Activated naive CD4-positive, alpha-beta T cell treated with anti-CD3 and anti-CD28 coated beads, Interleukin-2, amount 50 U/mL, for 72 hours (primary cell): ENCODE data around the gene SLMAP. TPM values are rescaled to one million over a fixed set of nuclear protein-coding genes. Genes with fewer than 3 reads are reported as not detected.

ENCODE experiments used
- ATAC-seq, 2 donors: fragments of 150-1000 bp; cut with Tn5 transposase; 2 replicates each; pipeline ENCODE4 v1.10.0; 2021; ENCODE audit warnings: mild to moderate bottlenecking in 2 of 2, moderate library complexity in 2 of 2
- DNase-seq, 2 donors: peaks; one replicate each; pipeline ENCODE4 v3.0.0; 2021 to 2022; ENCODE audit warnings: low spot score in 2 of 2
- H3K27ac Mint-ChIP-seq, 2 donors: one replicate each; pipeline ENCODE4 v1.8.0; 2022; ENCODE audit warnings: mild to moderate bottlenecking in 2 of 2, mixed read lengths in 2 of 2
- H3K36me3 Mint-ChIP-seq, 2 donors: one replicate each; pipeline ENCODE4 v1.8.0; 2022; ENCODE audit warnings: mixed read lengths in 2 of 2
- H3K9me3 Mint-ChIP-seq, 2 donors: one replicate each; pipeline ENCODE4 v1.8.0; 2022; ENCODE audit warnings: mixed read lengths in 2 of 2
- total RNA-seq, 2 donors: library from RNA; stranded (reverse); gene quantifications; one replicate each; pipeline ENCODE4 v1.2.3, GENCODE V29; 2022

SLMAP gene
- total RNA-seq, 2 donors from 2014 or later = 44.1 to 44.8 TPM

DNA sequence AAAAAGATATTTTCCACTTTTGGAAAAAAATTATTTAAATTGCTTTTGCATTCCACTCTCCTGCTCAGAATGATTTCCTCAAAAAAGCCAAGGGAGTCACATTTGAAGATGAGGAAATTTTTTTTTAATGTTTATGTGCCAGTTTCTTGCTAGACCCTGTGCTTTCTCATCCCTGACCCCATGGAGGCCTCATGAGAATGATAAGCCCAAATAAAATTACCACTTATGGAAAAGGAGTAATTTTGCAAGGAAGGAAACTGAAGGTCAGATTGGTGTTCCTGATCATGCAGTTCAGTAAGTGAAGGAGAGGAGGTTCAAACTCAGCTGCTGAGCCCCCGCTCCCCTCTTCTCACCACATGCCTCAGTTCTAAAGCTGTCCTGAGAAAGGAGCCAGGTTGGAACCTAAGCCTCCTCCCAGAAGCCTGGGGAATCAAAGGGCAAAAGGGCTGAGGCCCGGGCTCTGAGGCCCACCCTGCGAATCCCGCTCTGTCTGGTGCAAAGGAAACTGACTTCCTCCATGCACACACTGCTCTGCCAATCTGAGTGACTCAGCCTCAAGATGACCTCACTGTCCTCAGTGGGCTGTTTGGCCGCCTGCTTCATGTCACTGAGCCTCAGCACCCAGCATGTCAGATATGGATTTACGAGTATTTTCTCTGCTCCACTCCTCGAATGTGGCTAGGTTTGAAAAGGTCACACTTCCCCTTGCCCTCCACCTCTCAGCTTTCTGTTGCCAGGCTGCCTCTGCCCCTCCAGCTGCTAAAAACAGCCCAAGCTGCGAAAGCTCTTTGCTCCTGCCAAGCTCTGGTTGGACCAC is 195.2 kb downstream of the SLMAP start:
- Mint-ChIP-seq H3K27ac (no peak overlapping the region), H3K9me3 (no peaks in the 10 kb centered on the region), H3K36me3 (no peaks in the 10 kb centered on the region)
- DNase-seq (no peak), ATAC-seq (peak in 1 of 2 donors; percentile 62)

DNA sequence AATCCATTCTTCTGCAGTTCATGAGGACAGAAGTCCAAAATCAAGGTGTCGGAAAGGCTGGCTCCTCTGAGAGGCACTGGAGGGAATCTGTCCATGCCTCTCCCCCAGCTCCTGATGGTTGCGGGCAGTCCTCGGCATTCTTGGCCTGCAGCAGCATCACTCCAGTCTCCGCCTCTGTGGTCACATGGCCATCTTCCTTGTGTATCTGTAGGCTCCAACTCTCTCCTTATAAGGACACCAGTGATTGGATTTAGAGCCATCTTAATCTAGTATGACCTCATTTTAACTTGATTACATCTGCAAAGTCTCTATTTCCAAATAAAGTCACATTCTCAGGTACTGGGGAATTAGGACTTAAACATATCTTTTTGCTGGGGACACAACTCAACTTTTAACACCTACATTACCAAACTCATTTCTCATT is 196.1 kb downstream of the SLMAP start:
- no peak overlapping the region for H3K27ac Mint-ChIP-seq
- H3K9me3 Mint-ChIP-seq = no peaks in the 10 kb centered on the region
- H3K36me3 Mint-ChIP-seq = no peaks in the 10 kb centered on the region
- ATAC-seq (no peak), DNase-seq (no peak)

GRCh38 chr3:57952651-57953050 is 196.5 kb downstream of the SLMAP start:
- DNase-seq (peak in 1 of 2 donors; percentile 4), ATAC-seq (no peak)
- Mint-ChIP-seq H3K9me3 (no peaks in the 10 kb centered on the region), H3K27ac (no peak overlapping the region), H3K36me3 (no peaks in the 10 kb centered on the region)

DNA sequence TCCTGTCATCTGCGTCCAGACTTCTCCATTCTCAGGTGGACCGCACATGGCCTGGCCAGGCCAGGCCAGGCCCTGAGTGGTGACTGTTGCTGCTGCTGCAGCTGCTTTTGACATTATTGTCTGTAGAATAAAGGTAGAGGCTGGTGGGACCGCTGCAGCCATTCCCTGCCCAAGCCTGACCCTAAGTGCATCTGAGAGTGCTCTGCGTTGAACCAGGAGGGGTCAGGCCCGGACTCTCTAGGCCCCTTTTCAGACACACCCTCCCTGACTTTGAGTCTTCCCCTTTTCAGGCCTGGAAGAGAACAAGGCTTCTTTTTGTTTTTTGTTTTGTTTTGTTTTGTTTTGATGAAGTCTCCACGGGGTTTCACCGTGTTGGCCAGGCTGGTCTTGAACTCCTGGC is 197.5 kb downstream of the SLMAP start:
- no peak for DNase-seq
- Mint-ChIP-seq H3K9me3 (no peaks in the 10 kb centered on the region), H3K27ac (peak overlapping the region in 1 of 2 donors; percentile 30), H3K36me3 (no peaks in the 10 kb centered on the region)
- ATAC-seq = no peak

DNA sequence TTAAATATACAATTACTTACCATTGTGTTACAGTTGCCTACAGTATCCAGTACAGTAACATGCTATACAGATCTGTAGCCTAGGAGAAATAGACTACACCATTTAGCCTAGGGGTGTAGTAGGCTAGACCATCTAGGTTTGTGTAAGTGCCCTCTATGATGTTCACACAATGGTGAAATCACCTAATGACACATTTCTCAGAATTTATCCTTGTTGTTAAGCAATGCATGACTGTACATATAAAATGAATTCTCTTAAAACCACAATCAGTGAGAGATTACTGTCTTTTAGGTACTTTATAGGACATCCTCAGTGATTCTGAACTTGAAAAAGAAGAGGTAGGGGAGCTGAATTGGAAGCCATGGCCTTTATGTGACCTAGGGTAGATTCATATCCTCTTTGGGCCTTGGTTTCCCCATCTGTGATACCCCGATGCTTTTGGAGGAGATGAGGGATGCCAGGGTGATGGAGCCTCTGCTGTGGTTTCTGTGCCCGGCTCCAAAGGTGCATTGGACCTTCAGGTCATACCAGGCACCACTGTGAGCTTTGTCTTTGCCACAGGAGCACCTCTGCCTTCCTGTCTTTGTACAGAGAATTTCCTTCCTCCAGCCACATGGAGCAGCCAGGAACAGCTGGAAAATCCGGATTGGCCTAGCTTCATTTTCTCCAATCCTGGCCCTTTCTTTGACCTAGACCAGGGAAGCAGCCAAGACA is 200.2 kb downstream of the SLMAP start:
- Mint-ChIP-seq H3K36me3 (no peaks in the 10 kb centered on the region), H3K9me3 (no peaks in the 10 kb centered on the region), H3K27ac (peak overlapping the region in 1 of 2 donors; percentile 47)
- ATAC-seq (peak; percentile 78 to 96), DNase-seq (no peak)

- H3K9me3 Mint-ChIP-seq = no peaks in the 10 kb centered on the region
- no peak overlapping the region for H3K27ac Mint-ChIP-seq
- no peaks in the 10 kb centered on the region for H3K36me3 Mint-ChIP-seq
- DNase-seq (no peak), ATAC-seq (no peak)
Observed at GRCh38 chr3:57956833-57957174, 200.7 kb downstream of the SLMAP start.

DNA sequence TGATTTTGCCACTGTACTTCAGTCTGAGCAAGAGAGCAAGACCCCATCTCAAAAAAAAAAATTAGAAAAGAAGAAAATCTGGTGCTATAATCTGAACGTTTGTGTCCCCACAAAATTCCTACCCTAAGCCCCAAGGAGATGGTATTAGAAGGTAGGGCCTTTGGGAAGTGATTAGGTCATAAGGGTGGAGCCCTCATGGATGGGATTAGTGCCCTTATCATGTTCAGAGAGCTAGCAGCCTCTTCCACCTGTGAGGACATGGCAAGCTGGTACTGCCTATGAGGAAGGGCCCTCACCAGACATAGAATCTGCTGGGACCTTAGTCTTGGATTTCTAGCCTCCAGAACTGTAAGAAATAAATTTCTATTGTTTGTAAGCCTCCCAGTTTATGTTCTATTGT is 201.7 kb downstream of the SLMAP start:
- DNase-seq (no peak), ATAC-seq (no peak)
- Mint-ChIP-seq H3K9me3 (no peaks in the 10 kb centered on the region), H3K36me3 (no peaks in the 10 kb centered on the region), H3K27ac (no peak overlapping the region)

GRCh38 chr3:57958642-57959422 is 202.7 kb downstream of the SLMAP start:
- no peaks in the 10 kb centered on the region for H3K9me3 Mint-ChIP-seq
- no peaks in the 10 kb centered on the region for H3K36me3 Mint-ChIP-seq
- ATAC-seq (no peak), DNase-seq (no peak)
- no peak overlapping the region for H3K27ac Mint-ChIP-seq

GRCh38 chr3:57959423-57960173 is 203.5 kb downstream of the SLMAP start:
- no peaks in the 10 kb centered on the region for H3K36me3 Mint-ChIP-seq
- H3K27ac Mint-ChIP-seq = no peak overlapping the region
- DNase-seq = no peak
- H3K9me3 Mint-ChIP-seq = no peaks in the 10 kb centered on the region
- ATAC-seq = no peak

DNA sequence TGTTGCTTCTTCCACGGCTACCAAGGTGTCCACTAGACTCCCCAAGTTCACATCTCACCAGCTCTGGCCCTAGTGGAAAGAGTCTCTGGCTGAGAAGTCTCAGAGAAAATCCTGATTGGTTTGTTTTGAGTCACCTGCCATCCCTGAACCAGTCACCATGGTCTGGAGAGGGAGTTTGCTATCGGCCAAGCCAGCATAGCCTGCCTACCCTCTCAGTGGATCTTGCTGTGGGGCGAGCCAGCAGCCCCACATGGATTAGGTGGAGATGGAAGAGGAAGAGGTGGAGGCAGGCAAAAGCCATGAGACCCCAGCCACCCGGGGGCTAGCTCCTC is 204.0 kb downstream of the SLMAP start:
- H3K27ac Mint-ChIP-seq = no peak overlapping the region
- H3K36me3 Mint-ChIP-seq = no peaks in the 10 kb centered on the region
- no peaks in the 10 kb centered on the region for H3K9me3 Mint-ChIP-seq
- DNase-seq (no peak), ATAC-seq (no peak)

- ATAC-seq (no peak), DNase-seq (no peak)
- Mint-ChIP-seq H3K9me3 (no peaks in the 10 kb centered on the region), H3K36me3 (no peaks in the 10 kb centered on the region), H3K27ac (peak overlapping the region in 1 of 2 donors; percentile 7)
Observed at GRCh38 chr3:57961177-57961827, 205.2 kb downstream of the SLMAP start.

DNA sequence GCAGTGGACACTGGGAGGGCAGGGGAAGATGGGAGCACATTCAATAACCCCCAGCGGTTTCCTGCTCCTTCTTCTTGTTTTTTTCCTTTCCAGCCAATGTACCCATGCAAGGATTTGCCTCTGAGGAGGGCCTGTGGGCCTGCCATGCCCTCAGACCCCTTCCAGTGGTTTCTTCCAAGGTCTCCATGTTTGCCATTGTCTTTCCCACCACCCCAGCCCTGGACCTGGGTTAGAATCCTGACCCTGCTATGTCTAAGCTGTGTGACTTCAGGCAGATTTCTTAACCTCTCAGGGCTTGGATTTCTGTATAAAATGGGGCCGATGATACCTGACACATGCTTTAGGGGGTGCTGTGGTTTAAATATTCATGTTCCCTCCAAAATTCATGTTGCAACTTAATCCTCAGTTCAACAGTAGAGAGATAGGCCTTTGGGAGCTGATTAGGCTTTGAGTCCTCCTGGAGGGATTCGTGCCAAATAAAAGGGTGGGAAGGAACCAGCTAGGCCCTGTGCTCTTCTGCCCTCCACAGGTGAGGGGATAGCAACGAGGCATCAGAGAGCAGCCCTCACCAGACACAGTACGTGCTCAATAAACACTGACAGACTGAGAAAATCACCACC is 205.8 kb downstream of the SLMAP start:
- Mint-ChIP-seq H3K36me3 (no peaks in the 10 kb centered on the region), H3K27ac (peak overlapping the region; percentile 7 to 75), H3K9me3 (no peaks in the 10 kb centered on the region)
- DNase-seq (no peak), ATAC-seq (peak in 1 of 2 donors; percentile 56)

- H3K36me3 Mint-ChIP-seq = peaks cover 0 to 4% of the 10 kb centered on the region in 2 donors
- no peak for DNase-seq
- H3K27ac Mint-ChIP-seq = peak overlapping the region; percentile 7 to 75
- no peaks in the 10 kb centered on the region for H3K9me3 Mint-ChIP-seq
- ATAC-seq = no peak
Observed at GRCh38 chr3:57962448-57962834, 206.3 kb downstream of the SLMAP start.

GRCh38 chr3:57963811-57964346 is 207.8 kb downstream of the SLMAP start:
- no peak for ATAC-seq
- peaks cover 0 to 5% of the 10 kb centered on the region in 2 donors for H3K36me3 Mint-ChIP-seq
- DNase-seq = no peak

DNA sequence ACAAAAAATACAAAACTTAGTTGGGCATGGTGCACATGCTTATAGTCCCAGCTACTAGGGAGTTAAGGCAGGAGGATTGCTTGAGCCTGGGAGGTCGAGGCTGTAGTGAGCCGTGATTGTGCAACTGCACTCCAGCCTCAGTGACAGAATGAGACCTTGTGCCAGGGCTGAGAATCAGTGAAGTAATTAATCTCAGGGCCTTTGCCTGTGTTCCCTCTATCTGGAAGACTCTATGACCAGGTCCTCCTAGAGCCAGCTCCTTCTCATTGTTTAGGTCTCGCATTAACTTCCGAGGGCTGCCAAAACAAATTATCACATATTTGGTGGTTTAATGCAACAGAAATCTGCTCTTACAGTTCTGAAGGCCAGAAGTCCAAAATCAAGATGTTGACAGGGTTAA is 210.7 kb downstream of the SLMAP start:
- ATAC-seq = no peak
- H3K36me3 Mint-ChIP-seq = peaks cover 0 to 5% of the 10 kb centered on the region in 2 donors
- DNase-seq = no peak
- H3K27ac Mint-ChIP-seq = no peak overlapping the region
- H3K9me3 Mint-ChIP-seq = no peaks in the 10 kb centered on the region

More at GRCh38 chr3:57963811-57964346, 207.8 kb downstream of the SLMAP start:
- Mint-ChIP-seq H3K9me3 (no peaks in the 10 kb centered on the region), H3K27ac (no peak overlapping the region)

- ATAC-seq (no peak), DNase-seq (no peak)
- Mint-ChIP-seq H3K36me3 (peaks cover 0 to 5% of the 10 kb centered on the region in 2 donors), H3K27ac (no peak overlapping the region), H3K9me3 (no peaks in the 10 kb centered on the region)
Observed at GRCh38 chr3:57967590-57967989, 211.5 kb downstream of the SLMAP start.
